Adipose tissue (tissue), 3 donors: Measurements from ENCODE around the gene MEN1. TPM values are rescaled to one million over a fixed set of nuclear protein-coding genes. Genes with fewer than 3 reads are reported as not detected.
"Not testable (repeated sequence)": the region's sequence is repeated elsewhere in the genome, so short reads cannot be mapped to it uniquely, and the experiment has no call there.

Source experiments
- H3K27ac ChIP-seq: one replicate; pipeline ENCODE4 v1.5.1; 2013; ENCODE audit warnings: low read depth, low read length
- WGBS, 3 donors: extraction: QIAGEN DNeasy Blood & Tissue Kit; methylation state at CpG; one replicate each; pipeline ENCODE4 v1.1.7; 2013; 5-methylcytosine and 5-hydroxymethylcytosine counted together
- polyA plus RNA-seq, 3 donors: library from polyadenylated mRNA; stranded (reverse); fragments of 200-250 nt; gene quantifications; one replicate each; pipeline ENCODE4 v1.2.3, GENCODE V29; 2013
- donor health status: healthy with polysubstance abuse.
- donor health status: Bipolar disorder and iron deficiency.
- donor health status: healthy.

The MEN1 gene
- polyA plus RNA-seq, 3 donors: 13.9 to 15.7 (median 14.6) TPM

DNA sequence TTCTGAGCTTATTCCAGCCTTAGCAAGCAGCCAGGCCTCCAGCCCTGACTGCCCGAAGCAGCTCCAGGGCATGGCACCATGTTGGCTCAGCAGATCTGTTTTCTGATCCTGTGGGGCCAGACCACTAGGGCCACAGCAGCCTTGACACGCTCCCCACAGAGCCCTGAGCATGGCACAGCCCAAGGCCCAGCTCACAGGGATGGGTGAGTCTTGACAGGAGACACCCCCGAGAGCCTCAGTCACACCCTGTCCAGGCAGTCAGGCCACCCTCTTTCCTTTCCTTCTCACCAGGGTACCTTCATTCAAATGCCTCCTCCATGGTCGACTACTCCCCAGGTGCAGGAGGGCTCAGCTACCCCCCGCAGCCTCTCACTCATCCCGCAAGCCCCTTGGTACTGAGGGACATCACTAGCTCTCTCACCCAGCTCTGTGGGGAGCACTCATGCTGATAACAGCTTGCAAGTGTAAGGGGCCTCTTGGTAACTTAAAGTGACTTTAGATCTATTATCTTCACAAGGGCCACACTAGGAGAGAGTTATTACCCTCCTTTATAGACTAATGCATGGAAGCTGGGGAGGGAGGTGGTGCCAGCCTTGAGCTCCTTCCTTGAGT lies 38.0 kb upstream of the MEN1 start:
- WGBS, 3 donors: 79 to 81% (median 80%) methylated on average over 6 of the region's 6 CpGs
- H3K27ac ChIP-seq: no peak overlapping the region

DNA sequence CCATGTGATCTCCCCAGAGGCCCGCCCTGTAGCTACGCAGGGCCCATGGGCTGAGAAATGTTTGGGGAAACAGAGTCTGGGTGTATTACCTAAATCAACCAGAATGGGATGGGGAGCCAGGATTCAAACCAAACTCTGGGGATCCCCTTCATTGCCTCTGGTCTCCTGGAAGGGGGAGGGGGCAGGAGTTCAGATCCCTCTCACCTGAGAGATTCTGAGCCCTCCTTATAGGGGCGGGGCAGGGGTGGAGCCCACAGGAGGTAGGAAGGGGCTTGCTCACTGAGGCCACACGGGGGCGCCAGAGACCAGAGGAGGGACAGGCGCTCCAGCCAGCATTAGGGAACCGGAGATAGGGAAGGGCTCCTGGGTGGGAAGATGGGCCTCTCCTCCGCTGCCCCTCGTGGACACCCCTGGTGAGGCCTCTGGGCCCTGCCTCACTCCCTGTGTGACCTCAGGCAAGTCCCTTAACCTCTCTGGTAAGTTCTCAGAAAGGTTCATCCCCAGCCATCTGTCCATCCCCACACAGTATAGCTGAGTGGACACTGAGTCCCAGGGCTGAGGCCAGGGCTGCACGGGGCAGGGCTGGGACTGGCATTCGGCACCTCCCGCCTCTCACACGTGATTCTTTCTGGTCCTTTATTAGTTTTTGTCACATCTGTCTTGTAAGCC lies 36.8 kb upstream of the MEN1 start:
- 22 to 27% (median 24%) methylated on average over 13 of the region's 13 CpGs for WGBS, 3 donors
- H3K27ac ChIP-seq: no peak overlapping the region

- H3K27ac ChIP-seq: not testable (repeated sequence)
- 86 to 92% (median 91%) methylated on average over 8 of the region's 8 CpGs for WGBS, 3 donors
Measured at GRCh38 chr11:64845776-64846129, 35.4 kb upstream of the MEN1 start.

DNA sequence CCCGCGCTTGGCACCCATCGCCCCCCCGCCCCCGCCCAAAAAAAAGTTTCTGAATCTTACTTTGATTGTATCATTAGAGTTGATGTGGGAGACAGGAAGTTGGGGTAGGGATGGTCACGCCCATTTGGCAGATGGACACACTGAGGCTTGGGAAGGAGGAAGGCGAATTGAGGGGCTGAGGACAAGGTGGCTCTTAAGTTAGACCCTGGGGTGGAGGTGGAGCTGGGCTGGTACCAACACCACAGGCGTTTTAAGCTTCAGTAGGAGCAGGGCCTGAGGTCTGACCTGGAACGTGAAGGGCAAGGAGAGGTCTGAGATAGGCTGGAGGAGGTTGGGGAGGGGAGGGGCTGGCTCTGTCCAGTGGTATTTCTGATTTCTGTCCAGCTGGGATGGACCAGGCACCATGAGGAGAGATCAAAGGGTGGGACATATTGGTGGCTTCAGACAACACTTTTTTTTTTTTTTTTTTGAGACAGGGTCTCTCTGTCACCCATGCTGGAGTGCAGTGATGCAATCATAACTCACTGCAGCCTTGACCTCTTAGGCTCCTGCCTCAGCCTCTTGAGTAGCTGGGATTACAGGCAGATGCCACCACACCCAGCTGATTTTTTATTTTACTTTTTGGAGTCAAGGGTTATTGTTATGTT lies 34.9 kb upstream of the MEN1 start:
- H3K27ac ChIP-seq: no peak overlapping the region
- 17 to 27% (median 23%) methylated on average over 9 of the region's 9 CpGs for WGBS, 3 donors

DNA sequence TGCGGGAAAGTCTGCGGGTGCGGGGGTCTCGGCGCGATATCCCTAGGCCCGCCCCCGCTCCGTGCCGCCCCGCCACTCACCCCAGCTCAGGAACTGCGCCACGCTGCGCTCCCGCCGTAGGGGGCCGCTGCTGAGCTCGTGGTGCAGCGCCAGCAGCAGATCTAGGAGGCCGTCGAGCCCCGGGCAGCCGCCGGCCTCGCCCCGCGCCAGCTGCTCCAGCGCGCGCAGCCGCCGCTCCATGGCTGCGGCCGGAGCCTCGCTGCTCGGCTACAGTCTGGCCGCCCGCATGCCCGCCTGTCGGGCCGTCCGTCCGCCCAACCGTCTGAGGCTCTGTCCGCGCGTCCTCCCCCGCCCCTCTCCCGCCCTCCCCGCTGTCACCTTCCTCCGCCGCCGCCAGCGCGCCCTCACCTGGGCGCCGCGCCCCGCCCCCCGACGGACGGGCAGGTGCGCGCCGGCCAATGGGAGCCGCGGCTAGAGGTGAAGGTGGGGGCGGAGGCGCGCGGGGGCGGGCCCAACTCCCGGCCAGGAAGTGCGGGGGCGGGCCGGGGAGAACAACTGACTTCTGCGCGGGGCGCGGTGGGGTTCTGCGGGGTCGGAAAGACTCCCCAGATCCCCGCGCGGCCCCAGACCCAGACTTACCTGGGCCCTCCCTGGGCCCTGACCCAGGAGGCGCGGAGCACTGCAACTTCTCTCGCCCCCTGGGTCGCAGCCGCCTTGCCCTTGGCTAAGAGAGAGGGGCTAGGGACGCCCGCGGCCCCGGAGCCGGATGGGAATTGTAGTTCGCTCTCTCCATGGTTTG lies 34.2 kb upstream of the MEN1 start, which contains the start of gene CDC42BPG:
Gene CDC42BPG (minus strand): TSS at position 324 of the 799 bp plus-strand sequence. CDS start 84 bp downstream, at position 240.
- H3K27ac ChIP-seq: no peak within 1 kb of the TSS
- 1 to 2% (median 2%) methylated on average over 54 to 96 of the region's 96 CpGs for WGBS, 3 donors

DNA sequence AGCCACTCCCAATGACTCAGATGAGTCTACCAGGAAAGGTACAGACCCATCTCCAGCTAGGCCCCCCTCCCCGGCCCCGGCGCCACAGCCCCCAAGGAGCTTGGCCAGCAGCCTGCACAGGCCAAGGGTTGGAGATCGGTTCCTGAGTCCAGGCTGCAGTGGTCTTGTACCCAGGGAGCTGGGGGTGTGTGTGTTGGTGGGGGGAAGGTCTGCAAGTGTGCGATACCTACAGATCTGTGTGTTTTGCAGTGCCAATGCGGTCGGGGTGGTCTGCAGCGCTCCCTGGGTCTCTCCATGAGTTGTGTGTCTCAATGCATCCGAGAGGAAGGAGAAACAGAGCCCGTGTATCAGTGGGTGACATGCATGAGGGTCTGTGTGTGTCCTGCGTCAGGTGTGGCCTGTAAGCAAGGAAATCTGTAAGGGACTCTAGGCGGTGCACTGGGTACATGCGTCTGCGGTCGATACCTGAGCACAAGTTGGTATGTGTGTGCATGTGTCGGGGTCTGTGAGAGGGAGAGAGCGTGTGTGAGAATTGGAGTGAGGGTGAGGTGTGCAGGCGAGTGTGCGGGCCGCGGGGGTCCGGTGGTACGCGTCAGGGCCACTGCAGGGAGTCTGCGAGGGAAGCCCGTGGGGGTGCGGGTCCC lies 33.5 kb upstream of the MEN1 start:
- no peak overlapping the region for H3K27ac ChIP-seq
- 20 to 59% (median 54%) methylated on average over 24 to 27 of the region's 27 CpGs for WGBS, 3 donors

DNA sequence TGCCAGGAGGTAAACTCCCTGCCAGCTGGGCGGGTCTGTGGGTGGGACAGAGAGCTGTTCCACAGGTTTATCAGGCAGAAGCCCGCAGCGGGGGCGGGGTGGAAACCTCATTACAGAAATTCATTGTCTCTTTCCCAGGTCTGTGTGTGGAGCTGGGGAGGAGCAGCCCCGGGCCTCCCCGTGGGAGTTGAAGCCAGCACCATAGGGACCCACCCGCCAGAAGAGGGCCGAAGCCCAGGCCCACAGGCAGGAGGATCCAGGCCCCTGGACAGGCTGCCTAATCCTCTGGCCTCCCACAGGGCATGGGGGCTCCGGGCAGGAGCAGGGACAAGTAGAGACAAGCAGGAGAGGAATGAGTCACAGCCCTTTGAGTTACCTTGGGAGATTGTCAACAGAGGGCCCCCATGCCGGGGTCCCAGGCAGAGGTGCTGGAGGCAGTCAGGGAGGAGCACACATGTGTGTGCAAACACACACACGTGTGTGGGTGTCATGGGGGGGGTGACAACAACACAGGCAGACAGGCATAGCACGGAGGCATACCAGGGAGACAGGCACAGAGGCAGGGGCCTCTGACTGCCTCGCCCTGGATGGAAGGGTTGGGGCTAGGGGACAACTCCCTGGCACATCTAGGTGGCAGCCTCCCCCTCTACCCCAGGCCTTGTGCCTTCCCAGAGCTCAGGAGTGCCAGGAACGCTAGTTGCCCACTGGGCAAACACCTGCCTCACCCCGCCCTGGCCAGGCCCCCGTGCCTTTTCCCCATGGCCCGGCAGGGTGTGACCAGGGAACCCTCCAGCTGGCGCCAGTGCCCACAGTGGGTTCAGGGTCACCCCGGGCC lies 32.7 kb upstream of the MEN1 start:
- no peak overlapping the region for H3K27ac ChIP-seq
- 20 to 84% (median 75%) methylated on average over 19 of the region's 19 CpGs for WGBS, 3 donors

DNA sequence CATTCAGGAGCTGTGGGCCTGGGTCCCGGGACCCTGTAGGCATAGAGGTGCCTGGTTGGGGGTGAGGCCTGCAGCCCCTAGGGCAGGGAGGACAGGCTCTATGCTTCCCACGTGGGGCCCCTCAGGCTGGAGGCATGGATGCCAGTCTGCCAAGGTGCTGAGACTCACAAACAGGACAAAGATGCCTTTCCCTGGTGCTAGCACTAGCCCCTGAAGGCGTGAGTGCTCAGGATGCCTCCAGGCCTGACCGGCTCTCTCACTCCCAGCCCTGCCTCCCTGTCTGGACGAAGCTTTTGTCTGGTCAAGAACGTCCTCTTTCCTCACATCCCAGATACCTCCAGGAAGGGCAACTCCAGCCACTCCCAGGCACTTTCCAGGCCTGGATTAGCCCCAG lies 32.0 kb upstream of the MEN1 start:
- no peak overlapping the region for H3K27ac ChIP-seq

DNA sequence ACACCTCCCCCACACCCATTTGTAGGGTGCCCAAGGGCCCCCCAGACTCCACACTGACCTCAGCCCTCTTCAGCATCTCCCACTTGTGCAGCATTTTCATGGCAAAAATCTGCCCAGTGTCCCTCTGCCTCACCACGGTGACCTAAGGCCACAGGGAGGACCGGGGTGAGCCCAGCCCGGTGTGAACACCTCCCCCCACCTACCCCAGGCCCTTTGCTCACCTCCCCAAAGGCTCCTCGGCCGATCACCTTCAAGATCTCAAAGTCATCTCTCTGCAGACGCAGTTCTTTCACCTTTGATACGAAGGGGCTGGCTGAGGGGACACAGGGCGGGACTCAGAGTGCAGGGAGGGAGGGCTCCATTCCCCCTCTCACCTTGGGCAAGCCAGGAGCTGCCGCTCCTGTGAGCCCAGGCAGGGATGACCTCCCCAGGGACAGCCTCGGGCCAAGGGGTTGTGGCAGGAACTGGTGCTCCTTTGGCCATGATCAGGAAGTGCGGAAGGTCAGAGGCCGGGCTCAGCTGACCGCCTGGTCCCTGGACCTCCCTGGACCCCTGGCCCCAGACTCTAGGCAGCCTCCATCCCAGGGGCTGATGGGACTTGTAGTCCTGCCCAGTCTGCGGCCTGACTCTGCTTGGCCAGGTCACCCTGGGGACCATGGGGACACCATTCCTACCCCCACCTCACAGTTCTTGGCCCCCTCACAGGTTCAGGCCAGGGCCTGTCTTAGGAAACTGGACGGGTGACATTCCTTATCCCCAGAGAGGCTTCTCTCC lies 31.4 kb upstream of the MEN1 start:
- H3K27ac ChIP-seq: no peak overlapping the region
- WGBS, 3 donors: 88 to 92% (median 89%) methylated on average over 15 of the region's 15 CpGs

More for the DNA sequence above, 32.0 kb upstream of the MEN1 start:
- WGBS, 3 donors: 62 to 83% (median 78%) methylated on average over 6 of the region's 6 CpGs

- H3K27ac ChIP-seq: no peak overlapping the region
- 88 to 91% (median 89%) methylated on average over 20 to 24 of the region's 24 CpGs for WGBS, 3 donors
Measured at GRCh38 chr11:64839887-64840782, 29.8 kb upstream of the MEN1 start.

DNA sequence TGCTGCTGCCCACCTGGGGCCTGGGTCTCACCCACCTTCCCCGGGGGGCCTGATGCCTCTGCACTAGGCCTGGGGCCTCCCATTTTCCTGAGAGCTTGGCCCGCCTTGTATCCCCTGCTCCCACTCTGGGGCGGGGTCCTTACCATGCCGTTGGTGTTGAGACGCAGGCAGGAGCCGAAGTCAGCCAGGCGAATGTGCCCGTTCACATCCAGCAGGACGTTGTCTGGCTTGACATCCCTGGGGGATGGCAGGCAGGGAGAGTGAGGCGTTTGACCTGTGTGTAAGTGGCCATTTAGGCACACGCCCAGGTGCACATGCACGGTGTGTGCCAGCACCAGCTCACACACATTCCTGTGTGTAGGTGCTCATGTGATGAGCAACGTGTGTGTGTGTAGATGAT lies 29.0 kb upstream of the MEN1 start:
- WGBS, 3 donors: 86 to 91% (median 89%) methylated on average over 13 of the region's 13 CpGs

DNA sequence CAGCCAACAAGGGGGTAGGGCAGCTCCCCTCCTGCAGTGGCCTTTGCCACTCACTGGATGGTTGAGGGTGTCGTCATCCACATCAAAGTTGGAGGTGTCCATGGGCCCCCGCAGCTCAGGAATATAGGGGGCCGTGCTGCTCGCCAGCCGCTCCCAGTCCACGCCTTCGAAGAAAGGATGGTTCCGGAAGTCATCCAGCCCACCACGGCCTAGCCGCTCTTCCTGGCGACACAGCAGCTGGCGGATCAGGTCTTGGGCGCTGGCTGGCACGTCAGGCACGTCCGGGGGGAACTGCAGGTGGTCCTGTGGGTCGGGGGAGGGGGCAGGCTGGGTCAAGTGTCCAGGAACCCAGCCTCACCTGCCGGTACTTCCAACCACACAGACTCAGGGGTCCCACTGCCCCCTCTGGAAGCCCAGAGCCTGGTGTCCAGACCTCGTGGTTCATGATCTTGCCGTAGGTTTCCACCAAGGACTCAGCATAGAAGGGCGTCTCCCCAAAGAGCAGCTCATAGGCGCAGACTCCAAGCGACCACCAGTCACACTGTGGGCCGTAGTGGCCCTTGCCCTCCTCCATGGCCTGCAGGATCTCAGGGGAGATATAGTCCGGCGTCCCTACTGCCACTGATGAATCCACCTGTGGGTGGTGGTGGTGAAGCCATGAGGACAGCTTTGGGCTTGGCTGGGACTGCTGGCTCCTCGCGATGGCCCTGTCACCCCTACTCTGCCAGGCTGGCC lies 28.4 kb upstream of the MEN1 start:
- H3K27ac ChIP-seq: no peak overlapping the region
- WGBS, 3 donors: 91 to 95% (median 93%) methylated on average over 28 of the region's 28 CpGs

More for the DNA sequence above, 29.0 kb upstream of the MEN1 start:
- H3K27ac ChIP-seq: no peak overlapping the region

DNA sequence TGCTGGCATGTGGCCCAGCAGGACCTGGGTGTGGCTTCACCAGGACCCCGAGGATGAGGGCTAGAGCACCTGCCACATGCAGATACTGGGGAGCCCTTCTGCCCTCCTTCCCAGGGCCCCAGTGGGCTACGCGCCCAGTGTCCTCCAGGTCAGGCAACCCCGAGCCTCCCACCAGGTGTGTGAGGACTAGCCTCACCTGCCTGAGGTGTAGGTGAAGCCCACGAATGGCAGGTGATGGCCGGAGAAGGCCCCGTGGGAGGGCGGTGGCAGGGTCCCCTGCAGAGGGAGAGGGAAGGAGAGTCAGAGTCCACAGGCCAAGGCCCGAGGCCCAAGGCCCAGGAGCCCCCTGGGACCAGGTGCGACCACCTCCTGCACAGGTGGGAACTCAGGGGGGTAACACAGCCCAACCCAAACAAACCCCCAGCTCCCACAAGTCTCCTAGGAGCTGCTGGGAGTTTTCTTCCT lies 27.6 kb upstream of the MEN1 start:
- no peak overlapping the region for H3K27ac ChIP-seq
- 91 to 98% (median 91%) methylated on average over 4 to 10 of the region's 10 CpGs for WGBS, 3 donors

DNA sequence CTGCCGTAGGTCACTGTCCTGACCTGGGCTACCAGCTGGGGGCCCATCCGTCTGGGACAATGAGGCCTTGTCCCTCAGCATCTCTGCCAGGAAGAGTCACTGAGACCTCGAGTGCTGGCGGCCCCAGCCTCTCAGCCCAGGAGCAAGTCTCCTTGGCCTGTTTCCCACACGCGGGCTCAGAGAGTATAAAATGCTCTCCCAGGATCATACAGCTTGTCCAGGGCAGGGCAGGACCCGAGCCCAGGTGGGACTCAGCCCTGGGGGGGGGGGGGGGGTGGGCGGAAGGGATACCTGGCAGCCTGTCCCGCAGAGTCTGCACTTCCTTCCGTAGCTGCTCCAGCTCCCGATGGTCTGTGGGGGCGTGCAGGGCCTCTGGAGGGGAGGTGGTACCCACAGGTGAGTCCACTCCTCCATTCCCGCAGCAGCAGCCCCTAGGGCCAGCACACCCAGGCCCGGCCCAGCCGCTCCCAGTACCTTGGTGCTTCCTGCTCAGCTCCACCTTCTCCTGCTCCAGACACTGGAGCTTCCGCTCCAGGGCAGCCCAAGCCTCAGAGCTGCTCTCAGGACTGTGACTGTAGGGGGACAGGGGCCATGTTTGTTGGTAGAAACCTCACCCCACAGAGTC lies 26.2 kb upstream of the MEN1 start:
- H3K27ac ChIP-seq: no peak overlapping the region
- WGBS, 3 donors: 80 to 89% (median 86%) methylated on average over 14 to 16 of the region's 16 CpGs
